GM18507 (cell line): ENCODE measurements around the gene GPC5.
A peak's percentile ranks its signal among the peaks of the same experiment; 100 is the strongest.
"Not testable (repeated sequence)": the region's sequence is repeated elsewhere in the genome, so short reads cannot be mapped to it uniquely, and the experiment has no call there.

Experiments
- DNase-seq: peaks from one replicate; pipeline ENCODE4 v3.0.0; 2011; ENCODE audit warnings: low read depth; ENCODE audit not compliant: insufficient read length; ENCODE audit errors: extremely low spot score
- FAIRE-seq: peaks from 2 replicates; lab custom pipeline; 2011; peaks lifted over from hg19 to GRCh38; lab: Jason Lieb, UNC

The GPC5 gene

DNA sequence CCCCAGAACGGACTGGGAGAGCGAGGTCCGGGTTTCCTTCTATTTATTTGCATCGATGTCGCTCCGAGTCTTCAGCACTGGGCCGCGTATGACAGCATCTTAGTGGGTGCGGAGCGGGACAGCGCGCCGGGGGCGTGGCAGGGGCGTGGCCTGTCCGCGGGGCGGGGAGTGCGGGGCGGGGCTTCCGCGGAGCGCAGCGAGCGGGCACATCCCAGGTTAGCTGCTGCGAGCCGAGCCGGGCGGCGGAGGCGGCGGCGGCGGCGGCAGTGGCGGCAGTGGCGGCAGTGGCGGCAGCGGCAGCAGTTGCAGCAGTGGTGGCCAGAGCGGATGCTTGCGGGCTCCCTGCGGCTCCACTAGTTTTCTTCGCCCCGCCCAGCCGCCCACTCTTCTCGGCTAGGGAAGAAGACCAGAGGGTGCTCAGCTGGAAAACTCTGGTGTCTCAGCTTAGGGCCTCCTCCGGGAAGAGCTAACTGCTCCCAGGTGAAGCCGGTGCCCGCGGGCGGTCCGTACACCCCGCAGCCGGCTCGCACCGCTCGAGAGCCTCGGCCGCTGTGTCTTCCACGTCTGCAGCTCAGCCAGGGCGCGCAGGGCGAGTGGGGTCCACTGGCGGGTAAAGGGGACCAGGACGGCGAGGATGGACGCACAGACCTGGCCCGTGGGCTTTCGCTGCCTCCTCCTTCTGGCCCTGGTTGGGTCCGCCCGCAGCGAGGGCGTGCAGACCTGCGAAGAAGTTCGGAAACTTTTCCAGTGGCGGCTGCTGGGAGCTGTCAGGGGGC, at the start of gene GPC5:
TSS of gene GPC5 (plus strand) at position 209 of the 776 bp plus-strand sequence.
- peak; percentile 78 for FAIRE-seq

DNA sequence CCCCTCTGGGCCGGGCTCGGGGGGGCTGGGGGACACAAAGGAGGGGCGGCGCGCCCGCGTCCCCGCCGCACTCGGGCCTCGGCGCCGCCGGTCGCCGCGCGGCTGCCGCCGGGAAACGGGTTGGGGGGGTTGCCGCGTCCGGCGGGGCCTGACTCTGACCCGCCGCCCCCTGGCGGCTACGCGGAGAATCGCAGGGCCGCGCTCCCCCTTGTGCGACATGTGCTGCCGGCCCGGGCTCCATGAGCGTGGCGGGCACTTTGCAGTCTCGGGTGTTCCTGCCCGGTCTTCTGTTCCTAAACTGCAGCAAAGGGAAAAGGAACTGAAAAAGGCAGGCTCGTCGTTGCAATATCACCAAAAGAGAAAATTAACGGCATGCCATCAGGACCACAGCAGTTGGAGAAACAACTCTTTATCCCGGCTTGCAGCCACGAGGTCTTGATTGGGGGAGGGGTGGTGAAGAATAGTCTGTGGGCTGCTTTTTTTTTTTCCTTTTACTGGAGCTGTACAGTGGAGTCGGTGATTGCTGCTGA, 49.5 kb upstream of the GPC5 start:
- DNase-seq (peak; percentile 71), FAIRE-seq (peak; percentile 80)

More for the DNA sequence above, at the start of gene GPC5:
- DNase-seq, result peak; percentile 79

DNA sequence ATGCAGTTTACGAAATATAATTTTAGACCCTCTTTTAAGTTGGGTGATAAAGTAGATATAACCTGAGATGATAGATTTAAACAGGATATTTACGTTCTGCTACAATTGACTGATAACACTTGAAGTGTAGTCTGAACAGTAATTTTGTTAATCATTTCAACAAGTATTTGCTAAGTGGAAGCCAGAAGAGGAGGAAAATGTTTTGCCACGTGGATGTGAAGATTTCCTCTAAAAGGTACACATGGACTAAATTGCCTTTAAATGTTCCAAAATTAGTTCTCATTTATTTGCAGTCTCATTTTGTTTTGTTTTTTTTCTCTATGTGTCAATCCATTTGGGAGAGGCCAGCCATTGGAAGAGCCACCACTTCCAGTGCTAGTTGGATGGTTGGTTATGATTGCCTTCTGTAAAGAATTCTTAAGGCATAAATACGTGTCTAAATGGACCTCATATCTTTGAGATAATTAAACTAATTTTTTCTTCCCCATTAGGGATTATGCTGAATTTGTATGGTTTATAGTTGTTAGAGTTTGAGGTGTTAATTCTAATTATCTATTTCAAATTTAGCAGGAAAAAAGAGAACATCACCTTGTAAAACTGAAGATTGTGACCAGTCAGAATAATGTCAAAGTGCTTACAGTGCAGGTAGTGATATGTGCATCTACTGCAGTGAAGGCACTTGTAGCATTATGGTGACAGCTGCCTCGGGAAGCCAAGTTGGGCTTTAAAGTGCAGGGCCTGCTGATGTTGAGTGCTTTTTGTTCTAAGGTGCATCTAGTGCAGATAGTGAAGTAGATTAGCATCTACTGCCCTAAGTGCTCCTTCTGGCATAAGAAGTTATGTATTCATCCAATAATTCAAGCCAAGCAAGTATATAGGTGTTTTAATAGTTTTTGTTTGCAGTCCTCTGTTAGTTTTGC, 48.2 kb upstream of the GPC5 start:
- FAIRE-seq (no peak), DNase-seq (no peak)

- no peak for DNase-seq
Measured at GRCh38 chr13:91351123-91351522, 47.3 kb upstream of the GPC5 start.

GRCh38 chr13:91351980-91352379, 46.4 kb upstream of the GPC5 start:
- FAIRE-seq, result no peak
- DNase-seq, result no peak

More at GRCh38 chr13:91351123-91351522, 47.3 kb upstream of the GPC5 start:
- FAIRE-seq, result no peak

- not testable (repeated sequence) for DNase-seq, FAIRE-seq
Measured at GRCh38 chr13:91352891-91353290, 45.5 kb upstream of the GPC5 start.

- DNase-seq (no peak), FAIRE-seq (no peak)
Measured at GRCh38 chr13:91353494-91353893, 44.9 kb upstream of the GPC5 start.

DNA sequence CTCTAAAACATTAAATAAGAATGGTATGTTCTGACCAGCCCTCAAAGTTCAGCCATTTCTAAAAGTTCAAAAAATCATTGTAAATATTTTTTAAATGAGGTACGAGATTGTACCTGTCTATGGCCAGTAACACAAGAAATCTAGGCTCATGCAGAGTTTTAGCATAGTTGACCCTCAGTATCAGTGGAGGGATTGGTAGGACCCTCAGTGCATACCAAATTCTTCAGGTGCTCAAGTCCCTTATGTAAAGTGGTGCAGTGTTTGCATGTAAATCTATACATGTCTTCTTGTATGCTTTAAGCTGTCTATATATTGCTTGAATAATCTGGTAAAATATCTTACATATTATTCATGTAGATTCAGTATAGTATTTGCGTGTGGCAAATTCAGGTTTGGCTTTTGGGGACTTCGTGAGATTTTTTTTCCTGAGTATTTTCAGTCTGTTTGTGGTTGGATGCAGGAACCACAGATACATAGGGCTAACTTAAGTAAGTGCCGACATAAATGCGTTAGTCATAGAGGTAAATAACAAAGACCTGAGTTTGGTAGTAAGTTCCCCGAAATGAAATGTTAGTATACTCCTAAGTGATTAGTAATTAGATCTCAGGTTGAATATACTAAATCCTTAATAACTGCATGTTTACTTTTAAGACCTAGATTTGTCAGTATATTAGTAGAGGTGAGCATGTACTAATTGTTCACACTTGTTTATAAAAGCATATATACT, 43.2 kb upstream of the GPC5 start:
- no peak for DNase-seq
- FAIRE-seq, result no peak

DNA sequence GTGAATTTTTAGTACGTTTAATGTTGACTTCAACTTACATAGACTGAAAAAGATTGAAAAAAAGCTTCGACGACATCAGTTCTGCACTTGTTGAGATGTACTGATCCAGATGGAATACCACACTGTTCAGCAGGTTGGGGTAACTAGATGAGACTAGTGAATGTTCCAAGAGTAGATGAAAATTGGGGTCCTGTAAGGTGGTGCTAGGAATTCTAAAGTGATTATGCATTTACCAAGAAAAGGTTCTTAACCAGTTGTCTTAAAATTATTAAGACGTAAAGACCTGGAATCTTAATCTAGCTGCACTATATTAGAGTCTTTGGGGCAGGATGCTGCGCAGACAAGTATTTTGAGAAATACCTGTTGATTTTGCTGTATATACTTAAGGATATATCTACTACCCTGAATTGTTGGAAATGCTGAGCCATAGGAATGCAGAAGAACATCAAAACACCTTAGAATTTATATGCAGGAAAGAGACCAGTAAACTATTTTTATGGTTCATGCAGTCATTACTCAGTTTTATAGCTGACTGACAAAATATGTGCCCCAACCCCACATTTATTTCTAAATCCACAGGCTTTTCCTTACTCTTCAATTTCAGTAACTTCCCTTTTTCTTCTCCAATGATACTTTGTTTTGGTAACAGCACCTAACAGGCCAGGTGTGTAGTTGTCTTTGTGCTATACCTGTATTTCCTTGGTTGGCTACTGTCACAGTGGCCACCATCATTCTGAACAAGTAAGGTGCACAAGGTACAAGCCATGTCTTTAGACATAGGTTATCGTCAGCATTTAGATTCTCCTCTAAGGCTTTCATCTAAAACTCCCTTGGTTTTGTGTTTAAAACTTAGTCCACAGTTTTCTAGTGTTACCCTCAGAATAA, 42.4 kb upstream of the GPC5 start:
- no peak for FAIRE-seq
- DNase-seq, result no peak

- no peak for DNase-seq
- no peak for FAIRE-seq
Measured at GRCh38 chr13:91356919-91357612, 41.4 kb upstream of the GPC5 start.

DNA sequence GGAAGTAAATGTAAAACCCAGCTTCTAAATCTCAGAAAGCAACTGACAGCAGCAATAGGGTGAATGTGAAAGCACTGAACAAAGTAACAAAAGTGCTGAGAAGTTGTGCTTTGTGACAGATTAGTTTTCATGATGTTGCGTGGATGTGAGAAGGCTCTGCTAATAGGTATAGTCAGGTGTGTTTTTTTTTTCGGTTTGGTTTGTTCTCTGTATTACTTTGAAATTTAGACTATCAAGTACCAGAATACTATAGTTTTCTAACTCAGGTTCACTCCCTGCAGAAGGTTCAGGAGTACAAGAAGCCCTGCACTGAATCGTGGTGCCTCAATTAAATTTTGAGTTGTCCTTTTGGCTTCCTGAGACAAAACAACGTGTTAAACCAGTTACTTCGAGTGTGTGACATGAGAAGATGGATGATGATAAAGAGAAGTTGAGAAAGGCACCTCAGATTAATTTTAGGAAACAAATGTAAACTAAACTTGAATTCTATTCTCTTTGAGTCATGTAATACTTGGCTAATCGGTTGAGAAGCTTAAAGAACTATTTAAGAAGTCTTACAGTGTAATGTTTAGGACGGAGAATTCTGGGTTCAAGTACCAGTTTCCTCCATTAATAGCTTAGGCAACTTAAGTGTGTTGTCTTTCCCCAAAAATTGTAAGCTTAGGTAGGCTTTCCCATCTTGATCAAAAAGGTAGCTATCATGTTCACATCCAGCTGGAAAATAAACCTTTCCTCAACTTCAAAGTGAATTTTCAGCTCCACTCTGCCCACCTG, 40.6 kb upstream of the GPC5 start:
- FAIRE-seq (no peak), DNase-seq (no peak)

GRCh38 chr13:91358387-91358782, 40.0 kb upstream of the GPC5 start:
- DNase-seq (no peak), FAIRE-seq (peak; percentile 15)

GRCh38 chr13:91359111-91359510, 39.3 kb upstream of the GPC5 start:
- FAIRE-seq (no peak), DNase-seq (no peak)

DNA sequence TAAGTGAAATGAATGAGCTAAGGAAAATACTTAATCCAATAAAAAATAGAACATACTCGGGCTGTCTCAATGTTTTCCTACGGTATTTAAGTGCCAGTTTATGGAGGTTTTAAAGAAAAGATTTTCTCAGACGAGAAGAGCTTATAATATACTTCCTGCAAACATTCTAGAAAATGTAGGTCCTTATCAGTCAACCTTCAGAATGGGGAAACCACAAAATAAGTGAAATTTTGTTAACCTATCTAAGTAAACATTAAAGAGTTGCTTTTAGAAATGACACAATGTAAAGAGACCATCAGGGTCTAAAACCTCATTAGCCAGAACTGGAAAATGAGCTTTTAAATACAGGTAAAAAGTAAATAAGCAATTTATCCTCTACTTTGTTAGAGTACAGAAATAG, 38.8 kb upstream of the GPC5 start:
- DNase-seq (no peak), FAIRE-seq (no peak)

DNA sequence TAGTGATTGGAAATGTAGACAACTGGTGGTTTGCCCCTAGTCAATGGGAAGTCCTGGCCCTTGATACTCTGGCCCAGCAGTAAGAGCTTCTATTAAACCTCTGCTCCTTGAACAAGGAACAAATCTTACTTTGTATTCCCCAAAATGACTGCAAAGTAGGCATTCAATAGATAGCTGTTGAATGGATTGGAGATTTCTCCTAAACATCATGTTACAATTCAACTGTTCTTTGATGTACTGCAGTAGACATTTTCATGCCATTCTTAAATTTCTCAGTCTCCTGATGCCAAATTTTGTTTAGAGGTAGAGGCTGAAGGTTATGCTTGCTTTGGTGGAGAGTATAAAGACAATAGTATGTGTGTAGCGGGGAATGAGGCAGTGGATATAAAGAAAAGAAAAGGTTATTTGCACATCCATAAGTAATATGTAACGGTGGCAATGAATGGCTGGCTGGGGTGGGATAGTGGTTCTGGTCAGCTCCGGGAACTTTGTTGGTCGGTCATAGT, 38.1 kb upstream of the GPC5 start:
- DNase-seq (no peak), FAIRE-seq (no peak)

GRCh38 chr13:91361755-91362271, 36.6 kb upstream of the GPC5 start:
- no peak for FAIRE-seq
- DNase-seq, result no peak

DNA sequence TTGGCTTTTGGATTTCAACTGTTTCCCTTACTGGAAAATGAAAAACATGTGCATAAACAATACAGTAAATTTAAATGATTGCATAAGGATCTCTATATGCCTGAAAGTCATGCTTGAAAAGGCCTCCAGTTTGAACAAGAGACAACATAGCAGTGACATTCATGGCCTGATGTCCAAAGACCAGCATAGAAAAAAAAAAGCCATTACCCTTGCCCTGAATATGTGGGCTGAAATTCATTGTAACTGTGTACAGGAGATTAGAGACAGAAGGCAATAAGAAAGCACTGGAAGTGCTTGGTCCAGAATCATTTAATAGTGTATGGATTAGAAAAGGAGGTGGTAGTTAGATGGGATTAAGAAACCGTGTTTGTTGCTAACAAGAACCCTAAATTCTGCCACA, 35.5 kb upstream of the GPC5 start:
- no peak for DNase-seq
- no peak for FAIRE-seq
